ENCODE results near the gene ANKS6. TPM values are rescaled to one million over a fixed set of nuclear protein-coding genes. Genes with fewer than 3 reads are reported as not detected.

Gene ANKS6
- total RNA-seq, 1 donor from 2014 or later, result 13.6 TPM

GRCh38 chr9:98808411-98808815, 12.1 kb upstream of the ANKS6 start:
- Mint-ChIP-seq H3K4me3 (peak overlapping the region; percentile 84), H3K4me1 (peaks cover 24% of the 10 kb centered on the region), H3K36me3 (ENCODE audit: low read depth) (peaks cover 3% of the 10 kb centered on the region), H3K9me3 (peaks cover 3% of the 10 kb centered on the region), H3K27ac (no peak overlapping the region), H3K27me3 (peaks cover 44% of the 10 kb centered on the region)
- intact Hi-C loops (cut with micrococcal nuclease), result no loop called here
- peak; percentile 61 for DNase-seq

GRCh38 chr9:98807814-98808195, 11.4 kb upstream of the ANKS6 start:
- intact Hi-C loops (cut with micrococcal nuclease), result loop anchor here (2.0 kb wide), 1 partner anchor 191 kb away; no protein-coding TSS in a partner anchor
- peaks cover 24% of the 10 kb centered on the region for H3K4me1 Mint-ChIP-seq
- peak overlapping the region; percentile 84 for H3K4me3 Mint-ChIP-seq
- DNase-seq, result peak; percentile 81
- peaks cover under 1% of the 10 kb centered on the region for H3K36me3 Mint-ChIP-seq (ENCODE audit: low read depth)
- peaks cover 3% of the 10 kb centered on the region for H3K9me3 Mint-ChIP-seq
- peaks cover 46% of the 10 kb centered on the region for H3K27me3 Mint-ChIP-seq
- H3K27ac Mint-ChIP-seq, result peak overlapping the region; percentile 43

- H3K4me3 Mint-ChIP-seq, result peak within 1 kb of the TSS; percentile 85
- intact Hi-C loops (cut with micrococcal nuclease), result loop anchor here (2.0 kb wide), 1 partner anchor 192 kb away; no protein-coding TSS in a partner anchor
- no peaks in the 10 kb centered on the region for H3K36me3 Mint-ChIP-seq (ENCODE audit: low read depth)
- peaks cover 24% of the 10 kb centered on the region for H3K4me1 Mint-ChIP-seq
- peaks cover 47% of the 10 kb centered on the region for H3K27me3 Mint-ChIP-seq
- H3K27ac Mint-ChIP-seq, result peak within 1 kb of the TSS; percentile 43
- H3K9me3 Mint-ChIP-seq, result peaks cover 3% of the 10 kb centered on the region
- DNase-seq, result peak; percentile 85
Measured at GRCh38 chr9:98807070-98807813, 10.9 kb upstream of the ANKS6 start, which contains the start of gene GALNT12. GALNT12 (plus strand) TSS chr9:98807670; CDS start chr9:98807699, 29 bp downstream.

- Mint-ChIP-seq H3K36me3 (ENCODE audit: low read depth) (no peaks in the 10 kb centered on the region), H3K27ac (no peak overlapping the region), H3K4me3 (no peak overlapping the region), H3K27me3 (peaks cover 51% of the 10 kb centered on the region), H3K9me3 (peaks cover 3% of the 10 kb centered on the region), H3K4me1 (peaks cover 24% of the 10 kb centered on the region)
- DNase-seq, result no peak
- intact Hi-C loops (cut with micrococcal nuclease), result loop anchor here (2.0 kb wide), 1 partner anchor 192 kb away; no protein-coding TSS in a partner anchor
Measured at GRCh38 chr9:98806394-98807035, 10.2 kb upstream of the ANKS6 start.

GRCh38 chr9:98805506-98806272, 9.3 kb upstream of the ANKS6 start:
- Mint-ChIP-seq H3K4me1 (peaks cover 20% of the 10 kb centered on the region), H3K36me3 (ENCODE audit: low read depth) (no peaks in the 10 kb centered on the region), H3K4me3 (no peak overlapping the region), H3K27me3 (peaks cover 51% of the 10 kb centered on the region), H3K9me3 (no peaks in the 10 kb centered on the region), H3K27ac (no peak overlapping the region)
- no peak for DNase-seq
- intact Hi-C loops (cut with micrococcal nuclease), result loop anchor here (2.0 kb wide), 1 partner anchor 193 kb away; no protein-coding TSS in a partner anchor

- Mint-ChIP-seq H3K4me1 (peaks cover 14% of the 10 kb centered on the region), H3K36me3 (ENCODE audit: low read depth) (no peaks in the 10 kb centered on the region), H3K27me3 (peaks cover 43% of the 10 kb centered on the region), H3K4me3 (no peak overlapping the region), H3K9me3 (peaks cover under 1% of the 10 kb centered on the region), H3K27ac (no peak overlapping the region)
- no peak for DNase-seq
- intact Hi-C loops (cut with micrococcal nuclease), result no loop called here
Measured at GRCh38 chr9:98804083-98804482, 7.7 kb upstream of the ANKS6 start.

- H3K27me3 Mint-ChIP-seq, result peaks cover 45% of the 10 kb centered on the region
- no peak overlapping the region for H3K27ac Mint-ChIP-seq
- intact Hi-C loops (cut with micrococcal nuclease), result no loop called here
- H3K9me3 Mint-ChIP-seq, result peaks cover 18% of the 10 kb centered on the region
- peaks cover 3% of the 10 kb centered on the region for H3K36me3 Mint-ChIP-seq (ENCODE audit: low read depth)
- peaks cover 5% of the 10 kb centered on the region for H3K4me1 Mint-ChIP-seq
- no peak overlapping the region for H3K4me3 Mint-ChIP-seq
- no peak for DNase-seq
Measured at GRCh38 chr9:98801969-98802371, 5.6 kb upstream of the ANKS6 start.

GRCh38 chr9:98801561-98801960, 5.2 kb upstream of the ANKS6 start:
- Mint-ChIP-seq H3K27me3 (peaks cover 41% of the 10 kb centered on the region), H3K9me3 (peaks cover 18% of the 10 kb centered on the region), H3K4me3 (no peak overlapping the region), H3K4me1 (peaks cover 4% of the 10 kb centered on the region), H3K36me3 (ENCODE audit: low read depth) (peaks cover 3% of the 10 kb centered on the region), H3K27ac (no peak overlapping the region)
- intact Hi-C loops (cut with micrococcal nuclease), result no loop called here
- no peak for DNase-seq

GRCh38 chr9:98798254-98798653, 1.9 kb upstream of the ANKS6 start:
- Mint-ChIP-seq H3K4me3 (no peak overlapping the region), H3K27me3 (peaks cover 24% of the 10 kb centered on the region), H3K27ac (no peak overlapping the region), H3K9me3 (peaks cover 18% of the 10 kb centered on the region), H3K36me3 (ENCODE audit: low read depth) (peaks cover 3% of the 10 kb centered on the region), H3K4me1 (peaks cover 17% of the 10 kb centered on the region)
- intact Hi-C loops (cut with micrococcal nuclease), result no loop called here
- no peak for DNase-seq

GRCh38 chr9:98797491-98797890, 1.1 kb upstream of the ANKS6 start:
- DNase-seq, result no peak
- Mint-ChIP-seq H3K27me3 (peaks cover 23% of the 10 kb centered on the region), H3K27ac (no peak overlapping the region), H3K36me3 (ENCODE audit: low read depth) (peaks cover 3% of the 10 kb centered on the region), H3K4me3 (peak overlapping the region; percentile 87), H3K4me1 (peaks cover 17% of the 10 kb centered on the region), H3K9me3 (peaks cover 18% of the 10 kb centered on the region)
- intact Hi-C loops (cut with micrococcal nuclease), result no loop called here

- H3K9me3 Mint-ChIP-seq, result peaks cover 18% of the 10 kb centered on the region
- no peak overlapping the region for H3K27ac Mint-ChIP-seq
- intact Hi-C loops (cut with micrococcal nuclease), result no loop called here
- DNase-seq, result peak; percentile 75
- peak overlapping the region; percentile 32 for H3K4me3 Mint-ChIP-seq
- H3K36me3 Mint-ChIP-seq (ENCODE audit: low read depth), result peaks cover 3% of the 10 kb centered on the region
- H3K4me1 Mint-ChIP-seq, result peaks cover 24% of the 10 kb centered on the region
- H3K27me3 Mint-ChIP-seq, result peaks cover 18% of the 10 kb centered on the region
Measured at GRCh38 chr9:98795970-98796363, 388 bp downstream of the ANKS6 start.

GRCh38 chr9:98795295-98795955, 930 bp downstream of the ANKS6 start:
- DNase-seq, result no peak
- peak overlapping the region; percentile 32 for H3K4me3 Mint-ChIP-seq
- H3K27me3 Mint-ChIP-seq, result peaks cover 18% of the 10 kb centered on the region
- intact Hi-C loops (cut with micrococcal nuclease), result no loop called here
- H3K27ac Mint-ChIP-seq, result no peak overlapping the region
- H3K4me1 Mint-ChIP-seq, result peaks cover 25% of the 10 kb centered on the region
- H3K36me3 Mint-ChIP-seq (ENCODE audit: low read depth), result peaks cover 3% of the 10 kb centered on the region
- peaks cover 18% of the 10 kb centered on the region for H3K9me3 Mint-ChIP-seq

- peaks cover 18% of the 10 kb centered on the region for H3K9me3 Mint-ChIP-seq
- H3K27ac Mint-ChIP-seq, result peak overlapping the region; percentile 13
- peaks cover 18% of the 10 kb centered on the region for H3K27me3 Mint-ChIP-seq
- intact Hi-C loops (cut with micrococcal nuclease), result loop anchor here (5.0 kb wide), 1 partner anchor 258 kb away; no protein-coding TSS in a partner anchor
- H3K36me3 Mint-ChIP-seq (ENCODE audit: low read depth), result peaks cover 3% of the 10 kb centered on the region
- no peak for DNase-seq
- H3K4me1 Mint-ChIP-seq, result peaks cover 25% of the 10 kb centered on the region
- H3K4me3 Mint-ChIP-seq, result peak overlapping the region; percentile 32
Measured at GRCh38 chr9:98794802-98795201, 1.6 kb downstream of the ANKS6 start.
